CD4-positive, alpha-beta T cell treated with Interleukin-6 for 4 hours (primary cell): ENCODE results near the gene RNU1-3.
"Not testable (repeated sequence)": the region's sequence is repeated elsewhere in the genome, so short reads cannot be mapped to it uniquely, and the experiment has no call there.

Experiments
- DNase-seq: peaks from one replicate; pipeline ENCODE4 v3.0.0-alpha.2; 2020; ENCODE audit warnings: mixed read lengths

RNU1-3 gene

GRCh38 chr1:16693449-16694307, 26.9 kb upstream of the RNU1-3 start:
- DNase-seq, result not testable (repeated sequence)

GRCh38 chr1:16692717-16693448, 26.1 kb upstream of the RNU1-3 start:
- not testable (repeated sequence) for DNase-seq

- DNase-seq, result not testable (repeated sequence)
Observed at GRCh38 chr1:16692283-16692682, 25.5 kb upstream of the RNU1-3 start.

- DNase-seq, result not testable (repeated sequence)
Observed at GRCh38 chr1:16690971-16691682, 24.4 kb upstream of the RNU1-3 start.

GRCh38 chr1:16687132-16687800, 20.5 kb upstream of the RNU1-3 start:
- DNase-seq, result not testable (repeated sequence)

GRCh38 chr1:16685445-16686371, 19.0 kb upstream of the RNU1-3 start:
- DNase-seq, result not testable (repeated sequence)

- DNase-seq, result not testable (repeated sequence)
Observed at GRCh38 chr1:16684738-16685337, 18.1 kb upstream of the RNU1-3 start.

GRCh38 chr1:16684152-16684551, 17.4 kb upstream of the RNU1-3 start:
- not testable (repeated sequence) for DNase-seq

- DNase-seq, result not testable (repeated sequence)
Observed at GRCh38 chr1:16682803-16683202, 16.1 kb upstream of the RNU1-3 start.

- DNase-seq, result not testable (repeated sequence)
Observed at GRCh38 chr1:16680366-16680765, 13.6 kb upstream of the RNU1-3 start.

- peak; percentile 42 for DNase-seq
Observed at GRCh38 chr1:16677552-16678431, 11.0 kb upstream of the RNU1-3 start.

- DNase-seq, result peak; percentile 2
Observed at GRCh38 chr1:16676661-16677523, 10.1 kb upstream of the RNU1-3 start.

- DNase-seq, result not testable (repeated sequence)
Observed at GRCh38 chr1:16675118-16675510, 8.4 kb upstream of the RNU1-3 start.

- not testable (repeated sequence) for DNase-seq
Observed at GRCh38 chr1:16673976-16674375, 7.2 kb upstream of the RNU1-3 start.

- DNase-seq, result not testable (repeated sequence)
Observed at GRCh38 chr1:16665836-16666235, 912 bp downstream of the RNU1-3 start.

GRCh38 chr1:16658234-16658633, 8.5 kb downstream of the RNU1-3 start:
- not testable (repeated sequence) for DNase-seq

- DNase-seq, result not testable (repeated sequence)
Observed at GRCh38 chr1:16656981-16657683, 9.6 kb downstream of the RNU1-3 start.

- not testable (repeated sequence) for DNase-seq
Observed at GRCh38 chr1:16656574-16656973, 10.2 kb downstream of the RNU1-3 start.
